Ishikawa (cell line): ENCODE measurements around the gene KCTD11.
A peak's percentile ranks its signal among the peaks of the same experiment; 100 is the strongest.

ENCODE experiments used
- CEBPB ChIP-seq: IDR thresholded peaks from 2 replicates; pipeline ENCODE4 v1.6.1; 2012
- CREB1 ChIP-seq: IDR thresholded peaks from 2 replicates; pipeline ENCODE4 v1.6.1; 2012; ENCODE audit warnings: low read depth
- EGR1 ChIP-seq: IDR thresholded peaks from 2 replicates; pipeline ENCODE4 v1.6.1; 2012
- EP300 ChIP-seq: IDR thresholded peaks from 2 replicates; pipeline ENCODE4 v1.6.1; 2012; ENCODE audit warnings: borderline replicate concordance
- FOXM1 ChIP-seq: IDR thresholded peaks from 2 replicates; pipeline ENCODE4 v1.6.1; 2012; ENCODE audit warnings: low read depth, borderline replicate concordance
- MAX ChIP-seq: IDR thresholded peaks from 2 replicates; pipeline ENCODE4 v1.6.1; 2012
- NFIC ChIP-seq: IDR thresholded peaks from 2 replicates; pipeline ENCODE4 v1.6.1; 2012
- RAD21 ChIP-seq: IDR thresholded peaks from 2 replicates; pipeline ENCODE4 v1.6.1; 2012; ENCODE audit warnings: low read depth
- REST ChIP-seq: IDR thresholded peaks from 2 replicates; pipeline ENCODE4 v1.6.1; 2012; ENCODE audit warnings: low read depth, mild to moderate bottlenecking
- TAF1 ChIP-seq: IDR thresholded peaks from 2 replicates; pipeline ENCODE4 v1.6.1; 2012; ENCODE audit warnings: low read depth, mild to moderate bottlenecking
- TCF12 ChIP-seq: IDR thresholded peaks from 2 replicates; pipeline ENCODE4 v1.6.1; 2012; ENCODE audit warnings: low read depth
- TEAD4 ChIP-seq: IDR thresholded peaks from 2 replicates; pipeline ENCODE4 v1.6.1; 2012
- USF1 ChIP-seq: IDR thresholded peaks from 2 replicates; pipeline ENCODE4 v1.6.1; 2012
- YY1 ChIP-seq: IDR thresholded peaks from 2 replicates; pipeline ENCODE4 v1.6.1; 2012; ENCODE audit warnings: low read depth
- ZBTB7A ChIP-seq: IDR thresholded peaks from 2 replicates; pipeline ENCODE4 v1.6.1; 2012; ENCODE audit warnings: low read depth

The KCTD11 gene

GRCh38 chr17:7315570-7316235 lies 36.3 kb upstream of the KCTD11 start:
- 0 out of 2 replicates have a peak, but pooled peaks have one; percentile 5 for TF ChIP-seq EP300
- no peak for TF ChIP-seq USF1

GRCh38 chr17:7317161-7317803 lies 34.7 kb upstream of the KCTD11 start:
- no peak for TF ChIP-seq NFIC
- no peak for TF ChIP-seq MAX
- no peak for TF ChIP-seq ZBTB7A
- no peak for TF ChIP-seq FOXM1
- TF ChIP-seq EP300: no peak
- no peak for TF ChIP-seq YY1
- TF ChIP-seq CEBPB: no peak
- no peak for TF ChIP-seq TEAD4
- no peak for TF ChIP-seq USF1
- TF ChIP-seq RAD21: no peak
- TF ChIP-seq EGR1: no peak
- TF ChIP-seq TAF1: no peak
- TF ChIP-seq REST: no peak
- no peak for TF ChIP-seq TCF12
- TF ChIP-seq CREB1: no peak

GRCh38 chr17:7318121-7318860 lies 33.7 kb upstream of the KCTD11 start:
- TF ChIP-seq ZBTB7A: no peak
- no peak for TF ChIP-seq TAF1
- no peak for TF ChIP-seq EP300

- TF ChIP-seq NFIC: no peak
- TF ChIP-seq FOXM1: no peak
- TF ChIP-seq MAX: no peak
- TF ChIP-seq EP300: no peak
- no peak for TF ChIP-seq YY1
- TF ChIP-seq CEBPB: no peak
- TF ChIP-seq TCF12: no peak
- no peak for TF ChIP-seq RAD21
Measured at GRCh38 chr17:7321466-7321865, 30.5 kb upstream of the KCTD11 start.

- TF ChIP-seq NFIC: peak; percentile 75
- TF ChIP-seq FOXM1: no peak
- TF ChIP-seq TCF12: peak; percentile 48; the same call in 1 of the 2 replicates
- TF ChIP-seq RAD21: no peak
- TF ChIP-seq YY1: no peak
- no peak for TF ChIP-seq MAX
- TF ChIP-seq EGR1: no peak; the same call in 1 of the 2 replicates
Measured at GRCh38 chr17:7322520-7323194, 29.3 kb upstream of the KCTD11 start.

- no peak for TF ChIP-seq MAX
- no peak for TF ChIP-seq TCF12
- no peak for TF ChIP-seq TEAD4
- no peak for TF ChIP-seq FOXM1
- no peak for TF ChIP-seq YY1
- no peak for TF ChIP-seq EGR1
- no peak for TF ChIP-seq TAF1
- TF ChIP-seq CEBPB: no peak
- no peak for TF ChIP-seq NFIC
- TF ChIP-seq USF1: no peak
- no peak for TF ChIP-seq RAD21
Measured at GRCh38 chr17:7323731-7324437, 28.1 kb upstream of the KCTD11 start.
